ENCODE measurements around the gene NPTXR.

Gene NPTXR

GRCh38 chr22:38832005-38832978, 11.5 kb downstream of the NPTXR start:
- H3K4me3 ChIP-seq (replicated peaks; ENCODE audit: low read depth, low read length): no peak overlapping the region
- TF ChIP-seq CTCF (IDR thresholded peaks at IDR 0.05; ENCODE audit: low read length, missing control alignments): no peak
- no peak for DNase-seq (ENCODE audit: low read depth)

GRCh38 chr22:38831166-38831945, 12.5 kb downstream of the NPTXR start:
- H3K4me3 ChIP-seq (replicated peaks; ENCODE audit: low read depth, low read length): no peak overlapping the region
- peak; percentile 75 for DNase-seq (ENCODE audit: low read depth)
- TF ChIP-seq CTCF (IDR thresholded peaks at IDR 0.05; ENCODE audit: low read length, missing control alignments): no peak

GRCh38 chr22:38830845-38831108, 13.1 kb downstream of the NPTXR start:
- TF ChIP-seq CTCF (IDR thresholded peaks at IDR 0.05; ENCODE audit: low read length, missing control alignments): no peak
- no peak for DNase-seq (ENCODE audit: low read depth)
- H3K4me3 ChIP-seq (replicated peaks; ENCODE audit: low read depth, low read length): no peak overlapping the region

- no peak overlapping the region for H3K4me3 ChIP-seq (replicated peaks; ENCODE audit: low read depth, low read length)
- no peak for DNase-seq (ENCODE audit: low read depth)
- TF ChIP-seq CTCF (IDR thresholded peaks at IDR 0.05; ENCODE audit: low read length, missing control alignments): no peak
Observed at GRCh38 chr22:38830026-38830844, 13.6 kb downstream of the NPTXR start.

GRCh38 chr22:38829485-38829884, 14.3 kb downstream of the NPTXR start:
- H3K4me3 ChIP-seq (replicated peaks; ENCODE audit: low read depth, low read length): no peak overlapping the region
- no peak for DNase-seq (ENCODE audit: low read depth)
- TF ChIP-seq CTCF (IDR thresholded peaks at IDR 0.05; ENCODE audit: low read length, missing control alignments): no peak

GRCh38 chr22:38828616-38829205, 15.1 kb downstream of the NPTXR start:
- no peak for TF ChIP-seq CTCF (IDR thresholded peaks at IDR 0.05; ENCODE audit: low read length, missing control alignments)
- no peak for DNase-seq (ENCODE audit: low read depth)
- H3K4me3 ChIP-seq (replicated peaks; ENCODE audit: low read depth, low read length): no peak overlapping the region
